Measurements from ENCODE around the gene POR.
"Not testable (repeated sequence)": the region's sequence is repeated elsewhere in the genome, so short reads cannot be mapped to it uniquely, and the experiment has no call there.

The POR gene

DNA sequence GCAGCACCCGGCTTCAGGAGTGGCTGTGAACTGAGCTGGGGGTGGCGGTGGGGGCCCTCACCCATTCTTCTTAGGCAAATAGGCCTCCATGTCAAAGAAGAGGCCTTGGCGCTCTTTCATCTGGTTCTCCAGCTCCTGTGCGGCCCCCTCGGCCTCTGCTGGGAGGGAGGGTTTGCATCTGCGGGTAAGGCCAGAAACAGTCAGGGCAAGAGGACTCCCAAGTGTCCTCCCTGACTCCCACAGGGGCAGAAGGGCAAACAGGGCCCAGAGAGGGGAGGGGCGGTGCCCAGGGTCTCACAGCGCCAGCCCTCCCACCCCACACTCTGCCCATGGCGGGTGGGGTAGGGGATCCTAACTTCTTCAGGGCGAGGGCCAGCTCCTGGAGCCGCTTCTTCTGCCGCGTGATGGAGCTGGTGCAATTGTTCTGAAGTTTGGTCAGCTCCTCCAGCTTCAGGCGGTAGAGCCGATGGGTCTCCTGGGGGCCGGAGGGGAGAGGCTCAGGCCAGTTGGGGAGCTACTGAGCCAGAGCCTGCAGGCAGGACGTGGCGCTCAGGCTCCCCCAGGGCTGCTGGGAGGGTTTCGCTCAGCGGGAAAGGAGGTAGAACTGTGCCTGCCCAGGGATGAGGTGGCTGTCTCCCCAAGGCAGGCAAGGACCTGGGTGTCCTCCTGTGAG lies 77.3 kb downstream of the POR start:
- no peak for DNase-seq (ENCODE audit: low read depth)

DNA sequence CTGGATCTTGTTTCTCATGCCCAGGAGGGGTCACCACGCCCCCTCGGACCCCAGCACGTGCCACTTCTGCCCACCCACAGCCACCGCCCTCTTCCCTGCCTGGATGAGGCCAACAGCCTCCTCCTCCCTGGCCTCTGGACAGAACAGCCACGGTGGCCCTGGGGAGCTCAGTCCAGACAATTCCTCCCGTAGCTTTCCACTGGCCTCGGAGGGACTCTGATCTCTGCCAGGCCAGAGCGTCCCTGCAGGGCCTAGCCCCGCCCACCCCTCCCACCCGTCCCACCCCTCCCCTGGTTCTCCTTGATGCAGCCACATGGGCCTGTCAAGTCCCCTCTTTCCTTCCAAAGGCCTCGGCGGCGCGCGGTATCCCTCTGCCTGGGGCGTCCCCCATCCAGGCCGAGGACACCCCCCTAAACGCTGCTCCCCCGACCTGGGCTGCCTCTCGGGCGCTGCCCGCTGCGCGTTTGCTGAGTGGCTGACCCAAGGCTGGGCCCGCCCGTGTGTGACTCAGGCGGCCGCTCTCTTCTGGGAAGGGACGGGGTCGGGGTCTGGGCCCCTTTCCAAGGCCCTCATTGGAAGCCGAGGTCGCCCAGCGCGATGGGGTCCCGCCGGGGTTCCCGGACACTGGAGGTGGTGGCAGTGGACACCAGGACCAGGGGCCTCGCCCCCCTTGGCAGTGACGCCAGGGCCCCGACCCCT lies 78.9 kb downstream of the POR start:
- DNase-seq (ENCODE audit: low read depth) = peak; percentile 41

DNA sequence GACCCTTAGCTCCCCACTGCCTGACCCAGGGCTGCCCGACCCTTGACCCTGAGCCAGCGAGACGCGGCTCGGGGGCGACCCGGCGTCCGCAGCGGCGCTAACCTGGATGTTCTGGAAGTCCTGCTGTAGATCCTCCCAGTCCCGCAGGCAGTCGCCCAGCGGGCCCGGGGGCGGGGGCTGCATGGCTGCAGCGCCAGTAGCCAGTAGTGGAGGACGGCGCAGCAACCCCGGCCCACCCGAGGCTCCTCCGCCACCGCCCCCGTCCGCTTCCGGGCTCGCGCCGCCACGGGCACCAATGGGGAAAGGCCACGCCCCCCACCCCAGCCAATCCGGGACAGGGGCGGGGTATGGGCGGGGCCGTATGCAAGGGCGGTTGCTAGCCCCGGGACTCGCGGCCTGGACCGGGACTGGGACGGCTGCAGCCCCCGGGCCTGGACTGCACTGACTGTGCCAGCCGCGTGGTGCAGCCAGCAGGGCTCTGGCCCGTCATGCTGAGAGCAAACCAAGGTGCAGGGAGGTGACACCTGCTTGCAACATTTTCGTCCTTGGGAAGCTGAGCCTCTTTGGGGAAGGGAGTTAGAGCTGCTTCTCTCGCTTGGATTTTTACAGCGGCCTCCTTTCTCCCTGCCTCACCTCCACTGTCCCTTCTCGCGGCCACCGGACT lies 79.6 kb downstream of the POR start, which contains the start of gene TMEM120A:
TMEM120A (minus strand) TSS at position 208 of the 664 bp plus-strand sequence; CDS start at position 183, 25 bp downstream.
- DNase-seq (ENCODE audit: low read depth) = peak; percentile 88

DNA sequence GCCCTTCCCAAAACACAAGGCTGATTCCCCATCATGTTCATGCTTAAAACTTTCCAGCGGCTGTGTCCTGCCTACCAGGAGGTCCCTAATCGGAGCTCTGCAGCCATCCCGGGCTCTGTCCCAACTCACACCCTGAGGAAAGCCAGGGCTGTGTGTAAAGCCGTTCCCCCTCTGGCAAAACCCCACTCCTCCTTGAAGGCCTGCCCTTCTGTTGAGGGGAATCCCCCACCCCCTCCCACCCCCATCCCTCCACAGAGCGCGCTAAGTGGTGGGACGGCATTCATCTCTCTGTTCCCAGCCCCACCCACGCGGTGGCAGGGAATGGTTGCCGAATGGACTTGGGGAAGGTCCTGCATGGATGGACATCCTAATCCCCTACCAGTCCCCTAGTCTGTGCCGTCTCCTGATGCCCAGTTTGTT lies 80.1 kb downstream of the POR start:
- no peak for DNase-seq (ENCODE audit: low read depth)

DNA sequence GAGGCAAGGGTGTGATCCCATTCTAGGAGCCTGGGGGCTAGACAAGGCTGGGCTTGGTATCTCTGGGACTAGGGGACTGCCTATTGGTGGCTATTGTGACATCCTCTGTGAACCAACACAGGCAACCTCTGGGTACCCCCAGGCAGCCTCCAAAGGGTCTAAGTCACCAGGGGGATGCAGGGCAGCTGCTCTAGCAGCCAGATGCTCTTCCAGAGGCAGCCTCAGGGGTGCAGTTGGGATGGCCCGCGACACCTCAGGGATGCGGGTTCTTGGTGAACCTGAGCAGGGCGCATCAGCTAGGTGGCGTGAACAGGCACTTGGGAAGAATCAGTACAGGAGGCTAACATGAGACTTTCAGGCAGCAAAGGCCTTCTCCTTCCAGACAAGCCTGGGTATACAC lies 81.0 kb downstream of the POR start:
- no peak for DNase-seq (ENCODE audit: low read depth)

DNA sequence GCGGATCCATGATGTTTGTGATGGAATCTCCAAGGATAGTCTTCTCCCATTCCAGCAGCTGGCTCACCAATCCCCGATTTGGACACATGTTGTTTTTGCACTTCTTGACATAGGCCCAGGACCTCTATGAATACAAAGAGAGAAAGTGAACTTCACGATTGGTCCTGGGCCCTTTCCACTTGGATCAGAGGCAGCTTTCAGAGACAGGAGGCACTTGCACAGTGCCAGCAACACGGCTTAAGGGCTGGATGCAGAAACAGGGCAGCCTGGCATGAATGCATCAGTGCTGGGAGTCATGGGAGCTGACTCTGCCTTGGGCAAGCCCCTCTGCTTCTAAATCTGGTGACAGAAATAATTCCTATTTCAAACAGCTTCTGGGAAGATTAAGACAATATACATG lies 81.5 kb downstream of the POR start:
- DNase-seq (ENCODE audit: low read depth) = no peak

DNA sequence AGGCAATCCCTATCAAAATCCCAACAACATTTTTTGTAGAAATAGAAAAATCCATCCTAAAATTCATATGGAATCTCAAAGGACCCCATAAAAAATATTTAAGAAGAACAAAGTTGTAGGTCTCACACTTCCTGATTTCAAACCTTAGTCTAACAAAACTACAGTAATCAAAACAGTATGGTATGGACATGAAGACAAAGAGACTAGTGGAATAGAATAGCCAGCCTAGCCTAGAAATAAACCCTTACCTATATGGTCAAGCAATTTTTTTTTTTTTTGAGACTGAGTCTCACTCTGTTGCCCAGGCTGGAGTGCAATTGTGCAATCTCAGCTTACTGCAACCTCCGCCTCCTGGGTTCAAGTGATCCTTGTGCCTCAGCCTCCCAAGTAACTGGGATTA lies 83.1 kb downstream of the POR start:
- DNase-seq (ENCODE audit: low read depth) = no peak

DNA sequence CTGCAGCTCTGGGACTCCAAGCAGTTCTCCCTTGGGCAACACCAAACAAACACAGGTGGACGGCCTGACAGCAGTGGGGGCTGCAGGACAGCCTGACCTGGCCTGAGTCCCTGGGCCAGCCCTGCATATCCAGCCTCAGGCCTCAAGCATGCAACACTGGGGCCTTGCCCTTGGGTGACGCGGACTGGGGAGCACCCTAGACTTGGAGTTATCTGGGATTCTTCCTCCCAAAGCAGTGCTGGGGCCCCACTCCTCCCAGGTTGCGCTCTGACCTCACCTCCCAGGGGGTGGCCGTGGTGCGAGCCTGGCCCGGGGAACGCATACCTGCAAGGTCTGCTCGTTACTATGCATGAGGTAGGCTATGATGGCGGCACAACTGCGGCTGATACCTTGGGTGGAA lies 85.6 kb downstream of the POR start:
- no peak for DNase-seq (ENCODE audit: low read depth)

DNA sequence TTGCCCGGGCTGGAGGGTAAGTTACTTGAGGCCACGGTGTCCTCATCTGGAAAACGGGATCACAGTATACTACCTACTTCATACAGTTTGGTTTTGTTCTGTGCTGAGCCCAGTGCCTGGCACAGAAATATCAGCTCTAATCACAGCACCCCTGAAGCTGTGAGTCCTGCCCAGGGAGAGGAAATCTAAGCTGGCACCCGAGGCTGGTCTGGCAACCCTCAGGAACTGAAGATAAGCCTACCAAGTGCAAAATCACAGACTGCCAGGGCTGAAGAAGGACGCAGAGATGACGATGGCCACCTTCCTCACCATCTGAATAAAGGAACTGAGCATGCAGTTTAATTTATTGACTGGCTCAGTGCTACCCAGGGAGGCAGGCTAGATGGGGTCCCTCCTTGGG lies 87.2 kb downstream of the POR start:
- DNase-seq (ENCODE audit: low read depth) = no peak

DNA sequence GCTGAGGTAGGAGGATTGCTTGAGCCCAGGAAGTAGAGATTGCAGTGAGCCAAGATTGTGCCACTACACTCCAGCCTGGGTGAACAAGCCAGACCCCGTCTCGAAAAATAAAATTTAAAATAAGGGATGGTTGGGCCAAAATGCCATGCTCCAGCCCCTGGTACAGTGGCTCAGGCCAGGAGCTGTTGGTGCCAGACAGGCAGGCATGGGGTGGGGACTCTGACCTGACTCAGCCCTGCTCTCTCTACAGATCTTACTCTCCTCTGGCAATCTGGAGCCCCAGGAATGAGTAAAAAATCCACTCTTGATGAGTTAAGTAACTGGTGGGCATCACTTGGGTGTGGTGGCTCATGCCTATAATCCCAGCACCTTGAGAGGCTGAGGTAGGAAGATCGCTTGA lies 87.9 kb downstream of the POR start:
- DNase-seq (ENCODE audit: low read depth) = no peak

DNA sequence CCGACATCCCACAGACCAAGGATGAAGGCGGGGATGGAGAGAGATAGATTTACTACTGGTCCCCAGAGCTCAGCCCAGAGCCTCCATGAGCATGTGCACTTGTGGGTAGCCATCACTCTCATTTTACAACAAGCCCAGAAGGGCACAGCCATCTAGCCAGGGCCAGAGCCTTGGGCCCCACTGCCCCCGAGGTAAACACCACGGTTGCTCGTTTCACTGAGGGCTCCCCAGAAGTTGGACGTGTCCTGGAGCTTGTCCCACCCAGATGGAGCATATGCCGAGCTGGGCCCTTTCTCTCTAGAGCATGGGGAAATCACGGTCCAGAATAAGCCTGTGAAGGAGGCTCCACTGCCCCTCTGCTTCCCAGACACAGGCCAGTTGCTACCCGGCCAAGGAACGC lies 88.4 kb downstream of the POR start:
- DNase-seq (ENCODE audit: low read depth) = no peak

DNA sequence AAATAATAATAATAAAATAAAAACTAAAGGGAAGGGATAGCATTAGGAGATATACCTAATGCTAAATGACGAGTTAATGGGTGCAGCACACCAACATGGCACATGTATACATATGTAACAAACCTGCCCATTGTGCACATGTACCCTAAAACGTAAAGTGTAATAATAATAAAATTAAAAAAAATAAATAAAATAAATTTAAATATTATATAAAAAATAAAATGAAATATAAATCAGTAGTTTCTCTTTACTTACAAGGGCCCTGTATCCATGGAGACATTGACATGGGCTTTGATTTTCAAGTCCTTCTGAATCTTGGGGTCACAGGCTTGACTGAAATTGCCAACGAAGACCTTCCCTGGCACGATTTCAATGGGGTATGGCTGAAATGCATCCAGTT lies 90.0 kb downstream of the POR start:
- not testable (repeated sequence) for DNase-seq (ENCODE audit: low read depth)

DNA sequence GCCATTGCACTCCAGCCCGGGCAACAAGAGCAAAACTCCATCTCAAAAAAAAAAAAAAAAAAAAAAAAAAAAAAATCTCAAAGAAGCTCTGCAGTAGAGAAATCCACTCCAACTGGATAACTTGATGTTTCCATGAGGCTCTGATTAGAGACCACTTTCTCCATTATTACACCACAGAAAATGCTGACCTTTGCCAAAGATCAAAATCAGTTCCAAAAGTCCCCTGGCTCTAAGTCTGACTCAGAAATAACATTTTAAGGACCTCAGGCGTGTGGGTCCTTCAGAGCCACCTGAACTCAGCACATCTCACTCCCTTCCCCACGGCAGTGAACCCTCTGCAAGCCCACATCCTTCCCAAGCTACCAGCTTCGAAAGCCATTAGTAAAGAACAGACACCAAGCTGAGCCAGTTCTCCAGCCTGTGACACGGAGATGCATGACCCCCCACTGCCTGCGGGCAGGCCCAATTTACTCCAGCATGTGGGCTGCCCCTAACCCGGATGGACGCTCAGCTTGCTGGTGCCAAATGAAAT lies 93.3 kb downstream of the POR start:
- DNase-seq (ENCODE audit: low read depth) = no peak

DNA sequence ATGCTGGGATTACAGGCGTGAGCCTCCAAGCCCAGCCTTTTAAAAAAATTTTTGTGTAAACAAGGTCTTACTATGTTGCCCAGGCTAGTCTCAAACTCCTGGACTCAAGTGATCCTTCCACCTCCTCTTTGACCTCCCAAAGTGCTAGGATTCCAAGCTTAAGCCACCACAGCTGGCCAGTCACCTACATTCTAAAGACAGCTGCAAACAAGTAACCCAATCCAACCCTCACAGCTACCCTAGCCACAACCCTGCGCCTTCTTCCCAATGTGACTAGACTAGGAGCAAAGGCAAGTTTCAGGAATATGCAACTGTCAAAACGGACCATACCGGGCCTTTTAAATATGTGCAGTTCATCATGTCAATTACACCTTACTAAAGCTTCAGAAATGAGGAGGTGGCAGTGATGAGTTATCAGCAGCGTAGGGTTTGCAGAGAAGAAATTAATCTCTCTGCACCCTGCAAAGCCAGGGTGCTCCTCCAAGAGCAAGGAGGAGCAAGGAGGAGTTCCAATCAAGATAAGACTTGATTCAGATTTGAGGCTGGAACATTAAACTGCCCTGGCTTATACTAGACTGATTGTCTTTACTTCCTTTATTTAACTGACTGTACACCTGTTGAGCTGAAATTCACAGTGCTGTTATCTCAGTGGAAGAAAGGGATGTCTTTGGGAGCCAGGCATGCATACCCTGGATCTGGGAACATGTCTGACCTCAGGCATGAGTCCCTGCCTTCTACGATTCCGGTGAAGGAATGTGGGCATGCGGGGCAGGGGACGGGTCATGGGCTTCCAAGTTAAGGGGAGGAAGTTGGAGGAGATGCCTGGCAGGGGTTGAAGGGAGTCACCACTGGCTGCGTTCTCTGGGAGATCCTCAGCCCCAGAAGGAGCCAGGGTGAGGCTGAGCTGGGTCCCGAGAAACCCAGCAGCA lies 95.0 kb downstream of the POR start:
- no peak for DNase-seq (ENCODE audit: low read depth)

DNA sequence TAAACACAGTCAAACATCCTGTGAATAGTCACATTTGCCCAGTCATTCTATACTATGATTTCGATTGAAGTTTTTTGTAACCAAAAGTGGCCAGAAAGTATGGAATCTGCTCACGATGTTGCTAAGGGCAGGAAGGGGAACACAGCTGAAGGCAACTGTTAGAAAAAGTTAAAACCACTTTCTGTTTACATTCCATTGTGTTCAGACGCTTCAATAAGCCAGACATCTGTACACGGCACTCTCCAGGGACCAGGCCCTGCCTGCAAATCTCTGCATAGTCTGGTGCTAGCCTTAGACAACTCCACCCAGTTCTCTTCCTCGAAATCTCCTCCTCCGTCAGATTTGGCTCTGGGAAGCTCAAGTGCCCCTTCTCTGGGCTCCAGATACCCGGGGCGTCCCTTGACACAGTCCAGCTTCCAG lies 96.5 kb downstream of the POR start:
- DNase-seq (ENCODE audit: low read depth) = peak; percentile 27

DNA sequence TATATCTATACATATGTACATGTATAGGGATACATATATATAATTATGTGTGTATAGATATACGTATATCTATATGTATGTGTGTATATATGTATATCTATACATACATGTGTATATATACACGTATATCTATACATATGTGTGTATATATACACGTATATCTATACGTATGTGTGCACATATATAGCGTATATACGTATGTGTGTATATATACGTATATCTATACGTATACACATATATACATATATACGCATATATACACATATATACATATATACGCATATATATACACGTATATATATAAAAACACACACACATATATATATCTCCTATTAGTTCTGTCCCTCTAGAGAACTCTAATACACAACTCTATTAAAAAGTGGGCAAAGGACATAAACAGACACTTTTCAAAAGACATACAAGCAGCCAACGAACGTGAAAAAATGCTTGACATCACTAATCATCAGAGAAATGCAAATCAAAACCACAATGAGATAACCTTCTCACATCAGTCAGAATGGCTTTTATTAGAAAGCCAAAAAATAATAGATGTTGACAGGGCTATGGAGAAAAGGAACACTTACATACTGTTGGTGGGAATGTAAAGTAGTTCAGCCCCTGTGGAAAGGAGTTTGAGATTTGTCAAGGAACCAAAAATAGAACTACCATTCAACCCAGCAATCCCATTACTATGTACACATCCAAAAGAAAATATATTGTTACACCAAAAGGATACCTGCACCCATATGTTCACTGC lies 101.4 kb downstream of the POR start:
- no peak for DNase-seq (ENCODE audit: low read depth)

DNA sequence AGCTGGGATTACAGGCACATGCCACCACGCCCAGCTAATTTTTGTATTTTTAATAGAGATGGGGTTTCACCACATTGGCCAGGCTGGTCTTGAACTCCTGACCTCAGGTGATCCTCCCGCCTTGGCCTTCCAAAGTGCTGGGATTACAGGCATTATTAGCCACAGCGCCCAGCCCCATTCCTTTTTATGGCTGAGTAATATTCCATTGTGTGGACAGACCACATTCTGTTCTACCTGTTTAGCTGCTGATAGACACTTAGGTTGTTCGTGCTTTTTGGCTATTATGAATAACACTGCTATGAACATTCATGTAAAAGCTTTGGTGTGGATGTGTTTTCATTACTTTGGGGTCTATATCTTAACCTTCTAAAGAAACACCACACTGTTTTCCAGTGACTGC lies 103.6 kb downstream of the POR start:
- not testable (repeated sequence) for DNase-seq (ENCODE audit: low read depth)

DNA sequence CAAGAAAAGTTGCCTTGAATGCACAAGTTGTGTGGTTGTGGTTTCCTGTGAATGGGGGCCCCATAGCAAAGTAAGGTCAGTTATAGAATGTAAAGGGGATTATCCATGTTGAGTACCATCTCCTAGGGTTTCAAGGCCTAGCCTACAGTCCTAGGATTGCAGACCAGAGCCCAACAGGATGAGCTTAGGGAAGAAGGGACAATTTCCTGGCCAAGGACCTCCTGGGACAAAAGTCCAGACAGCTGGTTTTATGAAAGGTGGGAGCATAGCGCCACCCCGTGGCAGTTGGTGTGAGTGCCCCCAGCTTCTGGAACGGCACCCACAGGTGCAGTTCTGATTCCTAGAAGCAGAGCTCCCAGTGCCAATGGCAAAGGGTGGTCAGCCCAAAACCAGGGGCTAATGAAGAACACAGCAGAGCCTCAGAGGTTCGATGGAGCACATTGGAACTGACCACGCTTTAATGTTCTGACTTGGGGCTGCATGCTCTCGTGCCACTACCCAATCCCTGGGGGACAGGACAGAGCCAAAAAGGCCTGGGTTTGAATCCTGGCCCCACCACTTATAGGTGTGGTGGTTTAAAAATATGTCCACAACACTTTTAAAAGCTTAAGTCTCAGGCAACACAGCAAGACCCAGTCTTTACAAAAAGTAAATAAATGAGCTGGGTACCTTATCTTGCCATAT lies 105.2 kb downstream of the POR start:
- peak; percentile 28 for DNase-seq (ENCODE audit: low read depth)

DNA sequence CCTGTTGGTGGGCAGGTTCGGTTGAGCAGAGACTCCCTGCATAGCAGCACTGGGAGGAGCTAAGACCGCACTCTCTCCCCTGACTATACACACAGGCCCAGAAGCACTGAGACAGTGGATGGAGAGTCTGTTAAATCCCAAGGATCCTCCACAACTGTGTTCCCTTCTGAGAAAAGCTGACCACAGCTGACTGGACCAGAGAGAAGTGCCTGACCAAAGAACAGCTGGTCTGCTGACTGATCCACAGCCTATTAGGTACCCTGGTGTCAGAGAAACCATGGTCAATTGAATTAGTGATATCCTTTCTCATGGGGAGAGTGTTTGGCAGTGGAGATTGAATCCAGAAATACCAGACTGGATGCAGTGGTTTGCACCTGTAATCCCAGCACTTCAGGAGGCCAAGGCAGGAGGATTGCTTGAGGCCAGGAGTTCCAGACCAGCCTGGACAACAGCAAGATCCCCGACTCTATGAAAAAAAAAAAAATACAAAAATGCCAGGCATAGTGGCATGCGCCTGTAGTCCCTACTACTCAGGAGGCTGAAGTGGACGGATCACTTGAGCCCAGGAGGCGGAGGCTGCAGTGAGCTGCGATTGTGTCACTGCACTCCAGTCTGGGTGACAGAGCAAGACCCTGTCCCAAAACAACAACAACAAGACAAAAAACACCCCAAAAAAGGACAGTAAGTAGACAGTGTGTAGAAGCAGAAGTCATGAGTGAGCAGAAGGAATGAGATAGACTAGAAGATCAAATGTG lies 107.2 kb downstream of the POR start:
- DNase-seq (ENCODE audit: low read depth) = no peak

DNA sequence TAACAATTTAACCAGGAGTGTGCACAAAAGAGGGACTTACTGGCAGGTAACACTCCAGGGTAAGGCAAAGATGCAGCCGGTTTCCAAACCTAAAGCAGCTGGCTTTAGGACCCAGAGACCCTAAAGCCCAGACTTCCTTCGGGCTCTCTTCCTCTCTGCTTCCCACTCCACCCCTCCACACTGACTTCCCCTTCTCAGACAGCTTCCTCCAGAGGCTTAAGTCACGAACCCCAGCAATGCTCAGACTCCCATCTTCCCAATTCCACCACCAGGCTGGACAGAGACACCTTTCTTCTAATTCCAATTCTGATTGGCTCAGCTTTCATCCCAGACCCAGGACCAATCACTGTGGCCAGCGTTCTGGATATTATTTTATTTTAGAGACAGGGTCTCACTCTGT lies 108.0 kb downstream of the POR start:
- DNase-seq (ENCODE audit: low read depth) = no peak
